A673 (cell line): ENCODE data around the gene PTGS2. TPM values are rescaled to one million over a fixed set of nuclear protein-coding genes. Genes with fewer than 3 reads are reported as not detected.

Source experiments
- Bru-seq: library from RNA; stranded (reverse); fragments of 400-500 nt; gene quantifications from one replicate; lab custom pipeline; 2021; lab: Mats Ljungman, UMichigan
- BruChase-seq, 2 experiments: library from RNA; stranded (reverse); fragments of 400-500 nt; gene quantifications; one replicate each; lab custom pipeline; 2021; lab: Mats Ljungman, UMichigan
- BruUV-seq: library from RNA; stranded (reverse); fragments of 400-500 nt; replicated peaks from 2 replicates; lab custom pipeline; 2021; lab: Mats Ljungman, UMichigan
- CTCF ChIA-PET: fragments of 300-600 bp; sonication (Branson Sonifier 250); formaldehyde crosslinking; loops from one replicate; lab custom pipeline; 2022; ENCODE audit warnings: antibody characterized with exemption; lab: Charles Lee
- POLR2A ChIA-PET: fragments of 300-600 bp; sonication (Branson Sonifier 250); formaldehyde crosslinking; loops from one replicate; lab custom pipeline; 2022; ENCODE audit warnings: antibody characterized with exemption; ENCODE audit not compliant: low non-redundant PET; lab: Charles Lee
- DNase-seq: peaks from one replicate; pipeline ENCODE4 v3.0.0-alpha.2; 2015; ENCODE audit warnings: low spot score
- H3K27ac ChIP-seq: fragments of 200-600 bp; sonication (generic); 2 replicates; pipeline ENCODE4 v1.5.1; 2016; ENCODE audit warnings: mixed run types, low read depth, mild to moderate bottlenecking, mixed read lengths, antibody characterized with exemption, low read length; ENCODE audit not compliant: poor library complexity, severe bottlenecking
- H3K27me3 ChIP-seq: fragments of 200-600 bp; sonication (generic); replicated peaks from 2 replicates; pipeline ENCODE4 v1.6.1; 2017; ENCODE audit warnings: mixed run types, low read depth, mild to moderate bottlenecking, mixed read lengths, antibody characterized with exemption, low read length; ENCODE audit not compliant: insufficient read depth, poor library complexity
- H3K36me3 ChIP-seq: fragments of 200-600 bp; sonication (generic); 2 replicates; pipeline ENCODE4 v1.6.1; 2016; ENCODE audit warnings: mixed run types, mild to moderate bottlenecking, mixed read lengths, antibody characterized with exemption, low read length; ENCODE audit not compliant: insufficient read depth, poor library complexity, severe bottlenecking
- H3K4me1 ChIP-seq: fragments of 200-600 bp; sonication (generic); 2 replicates; pipeline ENCODE4 v1.6.1; 2017; ENCODE audit warnings: mixed run types, mild to moderate bottlenecking, mixed read lengths, antibody characterized with exemption, low read length; ENCODE audit not compliant: insufficient read depth, poor library complexity, severe bottlenecking
- H3K4me3 ChIP-seq: fragments of 200-600 bp; sonication (generic); 2 replicates; pipeline ENCODE4 v1.5.1; 2016; ENCODE audit warnings: low read depth, mixed run types, mild to moderate bottlenecking, mixed read lengths, low read length; ENCODE audit not compliant: poor library complexity, severe bottlenecking
- H3K9me3 ChIP-seq: fragments of 200-600 bp; sonication (generic); 2 replicates; pipeline ENCODE4 v1.6.1; 2016; ENCODE audit warnings: mixed run types, low read depth, mild to moderate bottlenecking, mixed read lengths, antibody characterized with exemption, low read length; ENCODE audit not compliant: poor library complexity, severe bottlenecking
- CTCF ChIP-seq: fragments of 300-800, 200-600 bp; sonication (generic); conservative IDR thresholded peaks from 2 replicates; pipeline ENCODE4 v1.5.1; 2017; ENCODE audit warnings: low read depth, mild to moderate bottlenecking, antibody characterized with exemption, low read length, moderate library complexity, mixed read lengths
- EZH2 ChIP-seq: fragments of 200-600 bp; sonication (generic); IDR thresholded peaks from 2 replicates; pipeline ENCODE4 v1.6.1; 2017; ENCODE audit warnings: borderline replicate concordance, low read depth, mild to moderate bottlenecking, mixed read lengths, antibody characterized with exemption, low read length; ENCODE audit not compliant: poor library complexity, severe bottlenecking
- intact Hi-C: fragments of 100-400 bp; cut with micrococcal nuclease; formaldehyde crosslinking; loops from one replicate; pipeline ENCODE4 v1.10.0; 2022; ENCODE audit not compliant: unreplicated experiment
- long read RNA-seq: library from polyadenylated mRNA; stranded (forward); transcript quantifications from one replicate; pipeline ENCODE4 v2.0.0, GENCODE V29; 2022
- total RNA-seq: library from RNA; stranded (reverse); gene quantifications from 2 replicates; pipeline ENCODE4 v1.2.3, GENCODE V29; 2021

The PTGS2 gene
- total RNA-seq (4.3 and 5.8 TPM in 2 replicates), Bru-seq, nascent RNA (percentile 71 among the genes with signal in this experiment), BruChase-seq, experiment 1, labeled RNA remaining after a 2-hour chase (percentile 70 among the genes with signal in this experiment), BruChase-seq, experiment 2, labeled RNA remaining after a 6-hour chase (percentile 50 among the genes with signal in this experiment)
- long read RNA-seq, full-length matches to known transcripts: 4 of 5 reads
- long read RNA-seq, partial matches to known transcripts: 1 of 5 reads
- long read RNA-seq, other reads (novel, unspliced or antisense): 0 of 5 reads

GRCh38 chr1:186680245-186681061 lies at the start of gene PTGS2:
TSS of gene PTGS2 (minus strand) at chr1:186680423. CDS start at chr1:186680290, 133 bp downstream.
- intact Hi-C loops: loop anchor here (2.0 to 5.0 kb wide), 4 partner anchors 73 to 307 kb away; no protein-coding TSS in a partner anchor
- POLR2A ChIA-PET: interaction anchor here (1.0 kb wide), 1 partner anchor 306 kb away, joined by 6 read pairs; no protein-coding TSS in a partner anchor

GRCh38 chr1:186722711-186723309 lies 42.6 kb upstream of the PTGS2 start:
- intact Hi-C loops: loop anchor here (2.0 to 5.0 kb wide), 2 partner anchors 189 to 264 kb away; no protein-coding TSS in a partner anchor
- BruUV-seq: no TSS peak
- POLR2A ChIA-PET: interaction anchor here (0.6 kb wide), 1 partner anchor 557 kb away, joined by 3 read pairs; no protein-coding TSS in a partner anchor

More at GRCh38 chr1:186680245-186681061, at the start of gene PTGS2:
- Histone ChIP-seq H3K9me3 (no peaks in the 10 kb centered on the region), H3K4me3 (peak within 1 kb of the TSS; percentile 81), H3K36me3 (peaks cover 3% of the 10 kb centered on the region), H3K27me3 (no peaks in the 10 kb centered on the region), H3K27ac (peak within 1 kb of the TSS; percentile 92), H3K4me1 (peaks cover 21% of the 10 kb centered on the region)
- no TSS peak for BruUV-seq
- DNase-seq: peak; percentile 96
- CTCF ChIA-PET: interaction anchor here (0.5 to 2.0 kb wide), 5 partner anchors 13 to 305 kb away, joined by 3 to 7 read pairs (median 3); partner anchors contain the start of gene TPR
- TF ChIP-seq EZH2 (no peak), CTCF (peak; percentile 78)

More at GRCh38 chr1:186722711-186723309, 42.6 kb upstream of the PTGS2 start:
- Histone ChIP-seq H3K36me3 (no peaks in the 10 kb centered on the region), H3K9me3 (no peaks in the 10 kb centered on the region), H3K27me3 (no peaks in the 10 kb centered on the region), H3K27ac (no peak overlapping the region), H3K4me1 (no peaks in the 10 kb centered on the region), H3K4me3 (no peak overlapping the region)
- TF ChIP-seq EZH2 (no peak), CTCF (peak; percentile 86)
- CTCF ChIA-PET: interaction anchor here (0.6 to 1.0 kb wide), 9 partner anchors 8 to 302 kb away, joined by 3 to 6 read pairs (median 4); no protein-coding TSS in a partner anchor
- peak; percentile 78 for DNase-seq
